GM18519 (cell line): ENCODE data around the gene AGXT2.
"Not testable (repeated sequence)": the region's sequence is repeated elsewhere in the genome, so short reads cannot be mapped to it uniquely, and the experiment has no call there.

Experiments
- ATAC-seq: cut with Tn5 transposase; IDR thresholded peaks from one replicate; pipeline ENCODE4 v1.9.1; 2021; ENCODE audit warnings: mild to moderate bottlenecking, moderate library complexity; ENCODE audit not compliant: unreplicated experiment, low FRiP score

AGXT2 gene

GRCh38 chr5:35056686-35057085 lies 8.9 kb upstream of the AGXT2 start:
- no peak for ATAC-seq

- no peak for ATAC-seq
These were observed 5.1 kb upstream of the AGXT2 start for GRCh38 chr5:35052838-35053237.

DNA sequence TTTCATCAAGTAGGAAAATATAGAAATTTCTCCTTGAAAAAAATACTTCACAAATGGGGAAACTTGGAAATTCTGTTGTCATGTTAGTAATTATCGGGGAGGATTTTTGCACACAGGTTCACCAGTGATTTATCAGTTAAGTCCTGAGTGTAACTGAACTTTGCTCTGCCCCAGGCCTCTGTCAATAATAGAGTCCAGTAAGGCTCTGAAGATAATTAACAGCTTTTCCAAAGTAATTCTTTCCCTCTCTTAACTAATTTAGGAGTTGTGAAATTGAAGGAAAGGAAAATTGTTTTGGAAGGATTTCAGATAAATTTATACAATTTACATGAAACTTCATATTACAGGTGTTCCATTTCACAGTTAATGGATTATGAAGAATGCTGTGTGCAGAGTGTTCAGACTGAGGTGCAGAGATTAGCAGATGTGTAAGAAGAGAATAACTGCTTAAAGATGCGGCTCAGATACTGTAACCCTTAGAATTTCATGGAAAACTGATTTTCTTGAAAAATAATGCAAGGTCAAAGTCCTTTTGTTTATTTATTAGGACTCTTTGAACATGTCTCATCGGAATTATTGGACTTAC lies 2.9 kb upstream of the AGXT2 start:
- no peak for ATAC-seq

DNA sequence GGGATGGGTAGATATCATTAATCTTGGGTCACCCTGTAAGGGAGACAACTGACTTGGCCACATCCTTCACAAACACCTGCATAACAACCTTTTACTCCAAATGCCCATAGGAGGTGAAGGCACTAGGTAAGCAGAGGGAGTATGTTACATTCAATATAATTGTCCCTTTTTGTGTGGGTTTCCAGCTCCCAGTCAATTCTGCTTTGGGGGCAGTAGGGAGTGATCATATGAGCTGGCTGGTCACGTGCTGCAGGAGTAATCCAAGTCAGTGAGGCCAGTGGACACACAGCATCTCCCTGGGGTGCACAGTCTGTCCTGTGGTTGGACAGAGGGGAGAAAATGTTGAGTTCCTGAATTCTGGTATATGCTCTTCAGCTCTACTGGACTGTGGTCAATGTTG lies 1.2 kb upstream of the AGXT2 start:
- ATAC-seq: no peak

DNA sequence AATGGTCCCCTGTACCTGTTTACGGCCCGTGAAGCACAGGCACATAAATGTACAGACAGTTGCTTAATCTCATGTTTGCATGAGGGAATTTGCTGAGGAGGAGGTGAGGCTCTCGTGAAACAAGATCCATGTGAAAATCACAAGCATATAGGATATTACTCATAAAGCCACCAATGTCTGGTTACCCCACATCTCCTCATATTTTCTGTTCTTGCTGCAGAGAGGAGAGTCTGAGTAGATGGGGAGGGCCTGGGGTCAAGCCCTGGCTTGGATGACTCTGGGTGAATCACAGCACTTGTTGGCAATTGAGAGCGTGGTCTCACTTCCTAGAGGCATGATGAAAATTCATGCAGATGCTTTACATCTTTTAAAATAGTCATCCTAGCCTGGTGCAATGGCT lies 975 bp downstream of the AGXT2 start:
- ATAC-seq: no peak

DNA sequence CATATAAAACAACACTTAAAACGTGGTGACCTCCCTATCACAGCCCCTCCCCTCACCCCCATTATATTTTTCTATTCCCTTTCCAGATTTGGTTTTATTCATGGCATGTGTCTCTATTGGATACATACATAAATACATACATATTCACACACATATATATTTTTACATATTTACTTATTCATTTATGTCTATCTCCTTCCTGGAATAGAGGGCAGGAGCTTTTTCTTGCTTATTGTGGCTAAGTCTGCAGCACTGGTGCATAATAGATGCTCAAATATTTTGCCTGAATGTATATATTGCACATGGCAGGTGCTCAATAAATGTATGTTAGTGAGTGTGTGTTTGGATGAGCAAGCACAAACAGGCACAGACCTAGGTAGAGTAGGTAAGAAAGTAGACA lies 2.5 kb downstream of the AGXT2 start:
- ATAC-seq: no peak

DNA sequence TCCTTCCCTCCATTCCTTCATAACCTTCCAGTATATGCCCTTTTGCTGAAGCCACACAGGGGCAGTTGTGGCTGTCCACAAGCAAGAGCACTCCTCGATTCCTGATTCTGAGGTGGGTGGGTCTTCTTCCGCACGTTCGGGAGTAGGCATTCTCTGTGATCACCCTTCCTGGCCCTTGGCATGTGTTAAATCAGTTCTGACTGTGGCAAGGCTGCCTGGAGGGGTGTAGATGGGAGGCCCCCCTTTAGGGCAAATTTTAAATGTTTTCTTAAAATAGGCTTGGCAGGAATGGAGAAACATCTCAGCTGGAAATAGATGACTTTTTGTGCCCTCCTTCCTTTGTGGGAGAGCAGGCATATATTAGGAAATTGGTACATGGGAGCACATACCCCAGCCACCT lies 3.1 kb downstream of the AGXT2 start:
- ATAC-seq: no peak

DNA sequence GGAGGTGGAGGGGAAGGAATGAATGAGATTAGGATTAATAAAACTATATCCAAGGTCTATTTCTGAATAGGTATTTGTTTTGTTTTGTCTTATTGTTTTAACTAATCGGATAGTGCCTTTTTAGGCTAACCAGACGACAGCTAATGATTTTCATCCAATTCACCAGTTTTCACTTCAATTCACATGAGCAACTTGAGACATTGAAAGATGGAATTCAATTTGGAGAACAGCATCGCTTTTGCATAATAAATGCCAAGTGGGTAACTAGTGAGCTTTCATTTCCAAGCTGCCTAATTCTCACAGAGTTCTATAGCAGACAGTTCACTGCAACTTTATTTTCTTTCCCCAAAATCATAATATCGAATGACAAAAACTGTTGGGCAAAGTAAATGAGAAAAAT lies 5.0 kb downstream of the AGXT2 start:
- no peak for ATAC-seq

GRCh38 chr5:35041261-35041660 lies 6.5 kb downstream of the AGXT2 start:
- no peak for ATAC-seq

DNA sequence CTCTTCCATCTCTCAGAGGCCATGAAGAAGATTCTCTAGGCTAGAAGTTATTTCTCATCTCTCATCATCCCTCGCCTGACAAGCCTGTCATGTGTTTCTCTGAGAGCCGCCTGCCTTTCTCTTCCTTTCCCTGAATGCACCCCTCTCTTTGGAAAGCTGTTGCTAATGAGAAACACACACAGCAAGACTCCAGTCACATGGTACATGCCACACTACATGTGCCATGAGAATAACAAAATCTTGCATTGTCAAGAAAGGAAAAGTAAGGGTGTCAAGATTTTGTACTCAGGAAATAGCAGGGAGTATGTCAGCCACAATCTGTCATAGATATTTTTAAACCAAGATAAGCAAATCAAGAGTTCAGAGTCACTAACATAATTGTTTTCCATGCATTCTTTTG lies 8.9 kb downstream of the AGXT2 start:
- no peak for ATAC-seq

- ATAC-seq: no peak
These were observed 11.2 kb downstream of the AGXT2 start for GRCh38 chr5:35036536-35036935.

DNA sequence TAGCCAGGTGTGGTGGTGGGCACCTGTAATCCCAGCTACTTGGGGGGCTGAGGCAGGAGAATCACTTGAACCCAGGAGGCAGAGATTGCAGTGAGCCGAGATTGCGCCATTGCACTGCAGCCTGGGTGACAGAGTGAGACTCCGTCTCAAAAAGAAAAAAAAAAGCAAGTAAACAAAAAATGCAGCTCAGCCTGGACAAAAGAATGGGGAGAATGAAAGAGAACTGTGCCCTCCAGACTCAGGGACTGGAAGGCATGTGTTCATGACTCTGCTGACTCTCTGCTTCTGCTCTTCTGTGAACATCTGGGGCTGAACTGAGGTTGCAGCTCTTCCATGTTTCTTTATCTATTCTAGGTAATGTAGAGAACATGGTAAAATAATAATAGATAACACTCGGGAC lies 11.8 kb downstream of the AGXT2 start:
- not testable (repeated sequence) for ATAC-seq

DNA sequence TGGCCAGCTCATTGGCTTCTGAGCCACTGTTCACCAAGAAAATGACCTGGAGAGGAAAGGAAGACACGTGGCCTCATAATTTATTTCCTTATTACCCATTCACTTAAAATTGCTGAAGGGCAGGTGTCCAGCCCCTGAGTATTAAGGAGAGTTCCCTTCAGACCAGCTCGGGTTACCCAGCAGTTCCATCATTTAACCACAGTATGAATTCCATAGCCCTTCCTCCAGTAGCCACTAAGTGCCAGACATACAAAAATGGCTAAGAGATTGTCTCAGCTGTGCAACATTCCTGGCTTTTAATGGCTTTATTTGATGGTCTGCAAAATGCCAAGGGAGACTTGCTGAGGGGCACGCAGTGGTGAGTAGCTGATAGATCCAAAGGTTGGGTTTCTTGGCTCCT lies 12.5 kb downstream of the AGXT2 start:
- ATAC-seq: no peak

DNA sequence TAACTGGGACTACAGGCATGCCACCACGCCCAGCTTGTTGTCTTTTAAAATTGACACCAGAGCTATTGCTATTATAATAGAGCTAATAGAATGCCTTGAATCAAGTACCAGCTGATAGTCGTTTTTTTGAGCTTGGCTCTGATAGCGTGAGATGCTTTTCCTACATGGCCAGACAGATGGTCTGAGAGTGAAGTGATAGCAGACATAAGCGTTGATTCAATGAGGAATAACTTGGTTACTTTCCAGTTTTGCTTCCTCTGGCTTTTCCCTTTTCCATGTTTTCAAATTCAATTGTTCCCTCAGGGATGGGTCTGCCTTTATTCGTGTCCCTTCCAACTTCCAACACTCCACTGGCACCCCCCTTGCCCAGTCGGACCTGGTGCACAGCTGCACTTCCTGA lies 15.4 kb downstream of the AGXT2 start:
- no peak for ATAC-seq

GRCh38 chr5:35031276-35031675 lies 16.5 kb downstream of the AGXT2 start:
- ATAC-seq: no peak

- ATAC-seq: no peak
These were observed 17.2 kb downstream of the AGXT2 start for GRCh38 chr5:35030426-35031100.

DNA sequence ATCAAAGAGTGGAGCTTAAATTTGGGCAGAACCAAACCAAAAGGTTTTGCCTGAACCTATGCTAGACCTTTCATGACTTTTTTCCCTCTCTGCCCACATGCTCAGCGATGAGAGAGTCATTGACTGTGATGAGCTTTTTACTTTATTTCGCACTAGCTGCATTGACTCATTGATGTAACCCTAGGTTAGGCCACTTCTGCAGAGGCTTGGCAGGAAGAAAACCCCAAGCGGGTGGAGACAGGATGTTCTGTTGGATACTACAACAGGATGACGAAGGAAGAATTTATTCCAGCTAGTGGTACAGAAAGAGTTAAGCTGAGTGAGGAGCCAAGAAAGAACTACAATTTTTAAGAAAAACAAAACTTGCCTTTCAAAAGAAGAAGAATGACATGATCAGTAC lies 18.4 kb downstream of the AGXT2 start:
- no peak for ATAC-seq

GRCh38 chr5:35026941-35027340 lies 20.8 kb downstream of the AGXT2 start:
- ATAC-seq: no peak

- no peak for ATAC-seq
These were observed 21.4 kb downstream of the AGXT2 start for GRCh38 chr5:35026280-35026840.

DNA sequence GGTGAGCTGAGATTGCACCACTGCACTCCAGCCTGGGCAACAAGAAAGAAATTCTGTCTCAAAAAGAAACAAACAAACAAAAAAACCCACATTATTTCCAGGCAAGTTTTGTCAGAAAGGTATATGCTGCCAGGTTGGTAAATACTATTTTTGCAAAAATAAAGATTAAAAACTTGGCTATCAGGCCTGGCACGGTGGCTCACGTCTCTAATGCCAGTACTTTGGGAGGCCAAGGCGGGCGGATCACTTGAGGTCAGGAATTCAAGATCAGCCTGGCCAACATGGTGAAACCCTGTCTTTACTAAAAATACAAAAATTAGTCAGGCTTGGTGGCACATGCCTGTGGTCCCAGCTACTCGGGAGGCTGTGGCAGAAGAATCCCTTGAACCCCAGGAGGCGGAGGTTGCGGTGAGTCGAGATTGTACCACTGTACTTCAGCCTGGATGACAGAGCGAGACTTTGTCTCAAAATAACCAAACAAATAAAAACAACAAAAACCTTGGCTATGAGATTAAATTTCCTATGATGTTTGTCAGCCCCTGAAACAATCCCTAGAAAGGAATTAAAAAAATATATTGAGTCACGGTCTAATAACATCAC lies 22.7 kb downstream of the AGXT2 start:
- no peak for ATAC-seq

- no peak for ATAC-seq
These were observed 24.2 kb downstream of the AGXT2 start for GRCh38 chr5:35023391-35024178.
